ENCODE data around the gene CRTAC1. TPM values are rescaled to one million over a fixed set of nuclear protein-coding genes. Genes with fewer than 3 reads are reported as not detected.

CRTAC1 gene
- total and polyA plus RNA-seq, 4 donors = 0.14 to 0.33 (median 0.26) TPM

DNA sequence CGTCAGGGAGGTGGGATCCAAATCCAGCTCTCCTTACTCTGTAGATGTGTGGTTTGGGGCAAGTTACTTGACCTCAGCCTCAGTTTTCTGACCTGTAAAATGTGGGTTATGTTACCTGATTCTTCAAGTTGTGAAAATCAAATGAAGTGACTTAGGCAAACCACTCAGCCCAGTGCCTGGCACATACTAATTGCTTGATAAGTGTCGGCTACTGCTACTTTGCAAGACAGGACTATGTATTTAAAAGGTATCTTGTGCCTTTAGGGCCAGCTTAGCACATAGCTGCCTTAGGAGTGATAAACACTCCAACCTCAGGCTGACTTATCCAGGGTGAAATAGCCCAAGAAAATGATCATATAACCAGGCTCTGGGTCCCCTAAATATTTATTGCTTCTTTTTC, 137.9 kb downstream of the CRTAC1 start:
- Histone ChIP-seq H3K27ac (ENCODE audit: low read depth in 1 of 2, low read length in 2 of 2) (no peak overlapping the region), H3K4me1 (ENCODE audit: control insufficient read depth in 4 of 4, insufficient read depth in 4 of 4, low read length in 3 of 4) (no peaks in the 10 kb centered on the region), H3K9me3 (ENCODE audit: control insufficient read depth in 4 of 4, low read length in 3 of 4) (no peaks in the 10 kb centered on the region), H3K4me3 (ENCODE audit: low read depth in 1 of 3, low read length in 3 of 3) (no peak overlapping the region), H3K9ac (ENCODE audit: low read depth in 1 of 2, low read length in 2 of 2) (no peak overlapping the region), H3K27me3 (ENCODE audit: control insufficient read depth in 4 of 4, insufficient read depth in 4 of 4, low read length in 3 of 4) (no peaks in the 10 kb centered on the region), H3K36me3 (ENCODE audit: control insufficient read depth in 4 of 4, insufficient read depth in 3 of 4, low read depth in 1 of 4, low read length in 3 of 4) (no peaks in the 10 kb centered on the region)
- no peak for DNase-seq (ENCODE audit: low spot score)
- WGBS = 81% methylated on average over 2 of the region's 2 CpGs
- TF ChIP-seq SP1 (IDR thresholded peaks at IDR 0.05) (no peak), EGR1 (IDR thresholded peaks at IDR 0.05; ENCODE audit: low read depth in 2 of 2) (no peak), RAD21 (IDR thresholded peaks at IDR 0.05) (no peak), FOXA1 (IDR thresholded peaks at IDR 0.05) (no peak), RXRA (IDR thresholded peaks at IDR 0.05) (no peak), HNF4A (conservative IDR thresholded peaks at IDR 0.05) (no peak), HNF4G (IDR thresholded peaks at IDR 0.05) (no peak), YY1 (IDR thresholded peaks at IDR 0.05) (no peak), JUND (IDR thresholded peaks at IDR 0.05) (no peak)
- TF ChIP-seq, protein P1, sequence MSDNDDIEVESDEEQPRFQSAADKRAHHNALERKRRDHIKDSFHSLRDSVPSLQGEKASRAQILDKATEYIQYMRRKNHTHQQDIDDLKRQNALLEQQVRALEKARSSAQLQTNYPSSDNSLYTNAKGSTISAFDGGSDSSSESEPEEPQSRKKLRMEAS (IDR thresholded peaks at IDR 0.05) = no peak
- TF ChIP-seq, protein P2, sequence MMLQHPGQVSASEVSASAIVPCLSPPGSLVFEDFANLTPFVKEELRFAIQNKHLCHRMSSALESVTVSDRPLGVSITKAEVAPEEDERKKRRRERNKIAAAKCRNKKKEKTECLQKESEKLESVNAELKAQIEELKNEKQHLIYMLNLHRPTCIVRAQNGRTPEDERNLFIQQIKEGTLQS (IDR thresholded peaks at IDR 0.05) = no peak

DNA sequence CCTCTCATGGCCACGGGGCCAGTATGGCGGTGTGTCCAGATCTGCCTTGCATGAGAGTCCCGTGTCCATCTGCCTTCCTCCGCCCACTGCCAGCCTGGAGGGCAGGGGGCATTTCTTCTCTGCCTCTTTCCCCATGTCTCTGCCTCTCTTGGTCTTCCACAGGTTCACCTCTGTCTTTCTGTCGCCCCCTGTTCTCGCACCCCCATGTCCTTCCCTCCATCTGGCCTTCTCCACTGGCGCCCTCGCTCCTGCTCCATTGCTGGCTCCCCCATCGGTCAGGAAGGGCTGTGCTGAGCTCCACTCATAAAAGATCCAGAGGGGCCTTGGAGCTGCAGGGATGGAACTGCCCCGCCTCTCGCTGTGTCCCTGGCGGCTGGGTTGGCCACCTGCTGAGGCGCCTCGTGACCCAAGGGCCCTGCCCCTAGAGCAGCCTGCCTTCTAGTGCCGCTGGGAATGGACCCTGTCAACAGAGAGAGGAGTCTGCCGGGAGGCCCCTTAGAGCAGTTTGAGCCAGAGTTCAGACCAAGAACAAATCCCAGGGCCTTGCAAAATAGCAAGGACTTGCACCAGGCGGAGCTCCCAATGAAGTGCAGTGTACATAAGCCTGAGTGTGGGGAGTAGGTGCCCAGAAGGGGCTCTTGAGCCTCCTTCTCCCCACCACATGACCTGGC, 138.8 kb downstream of the CRTAC1 start:
- WGBS = 75% methylated on average over 17 of the region's 17 CpGs
- H3K27ac ChIP-seq (ENCODE audit: low read depth in 1 of 2, low read length in 2 of 2) = no peak overlapping the region
- no peak for DNase-seq (ENCODE audit: low spot score)

More for the DNA sequence above, 138.8 kb downstream of the CRTAC1 start:
- no peak overlapping the region for H3K9ac ChIP-seq (ENCODE audit: low read depth in 1 of 2, low read length in 2 of 2)
- no peaks in the 10 kb centered on the region for H3K27me3 ChIP-seq (ENCODE audit: control insufficient read depth in 4 of 4, insufficient read depth in 4 of 4, low read length in 3 of 4)
- TF ChIP-seq RAD21 (IDR thresholded peaks at IDR 0.05) = no peak
- TF ChIP-seq, protein P3, sequence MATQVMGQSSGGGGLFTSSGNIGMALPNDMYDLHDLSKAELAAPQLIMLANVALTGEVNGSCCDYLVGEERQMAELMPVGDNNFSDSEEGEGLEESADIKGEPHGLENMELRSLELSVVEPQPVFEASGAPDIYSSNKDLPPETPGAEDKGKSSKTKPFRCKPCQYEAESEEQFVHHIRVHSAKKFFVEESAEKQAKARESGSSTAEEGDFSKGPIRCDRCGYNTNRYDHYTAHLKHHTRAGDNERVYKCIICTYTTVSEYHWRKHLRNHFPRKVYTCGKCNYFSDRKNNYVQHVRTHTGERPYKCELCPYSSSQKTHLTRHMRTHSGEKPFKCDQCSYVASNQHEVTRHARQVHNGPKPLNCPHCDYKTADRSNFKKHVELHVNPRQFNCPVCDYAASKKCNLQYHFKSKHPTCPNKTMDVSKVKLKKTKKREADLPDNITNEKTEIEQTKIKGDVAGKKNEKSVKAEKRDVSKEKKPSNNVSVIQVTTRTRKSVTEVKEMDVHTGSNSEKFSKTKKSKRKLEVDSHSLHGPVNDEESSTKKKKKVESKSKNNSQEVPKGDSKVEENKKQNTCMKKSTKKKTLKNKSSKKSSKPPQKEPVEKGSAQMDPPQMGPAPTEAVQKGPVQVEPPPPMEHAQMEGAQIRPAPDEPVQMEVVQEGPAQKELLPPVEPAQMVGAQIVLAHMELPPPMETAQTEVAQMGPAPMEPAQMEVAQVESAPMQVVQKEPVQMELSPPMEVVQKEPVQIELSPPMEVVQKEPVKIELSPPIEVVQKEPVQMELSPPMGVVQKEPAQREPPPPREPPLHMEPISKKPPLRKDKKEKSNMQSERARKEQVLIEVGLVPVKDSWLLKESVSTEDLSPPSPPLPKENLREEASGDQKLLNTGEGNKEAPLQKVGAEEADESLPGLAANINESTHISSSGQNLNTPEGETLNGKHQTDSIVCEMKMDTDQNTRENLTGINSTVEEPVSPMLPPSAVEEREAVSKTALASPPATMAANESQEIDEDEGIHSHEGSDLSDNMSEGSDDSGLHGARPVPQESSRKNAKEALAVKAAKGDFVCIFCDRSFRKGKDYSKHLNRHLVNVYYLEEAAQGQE (IDR thresholded peaks at IDR 0.05) = no peak
- TF ChIP-seq, protein P2 (IDR thresholded peaks at IDR 0.05) = no peak
- no peak for TF ChIP-seq JUND (IDR thresholded peaks at IDR 0.05)
- no peak for TF ChIP-seq TAF1 (conservative IDR thresholded peaks at IDR 0.05)
- TF ChIP-seq, protein P4, sequence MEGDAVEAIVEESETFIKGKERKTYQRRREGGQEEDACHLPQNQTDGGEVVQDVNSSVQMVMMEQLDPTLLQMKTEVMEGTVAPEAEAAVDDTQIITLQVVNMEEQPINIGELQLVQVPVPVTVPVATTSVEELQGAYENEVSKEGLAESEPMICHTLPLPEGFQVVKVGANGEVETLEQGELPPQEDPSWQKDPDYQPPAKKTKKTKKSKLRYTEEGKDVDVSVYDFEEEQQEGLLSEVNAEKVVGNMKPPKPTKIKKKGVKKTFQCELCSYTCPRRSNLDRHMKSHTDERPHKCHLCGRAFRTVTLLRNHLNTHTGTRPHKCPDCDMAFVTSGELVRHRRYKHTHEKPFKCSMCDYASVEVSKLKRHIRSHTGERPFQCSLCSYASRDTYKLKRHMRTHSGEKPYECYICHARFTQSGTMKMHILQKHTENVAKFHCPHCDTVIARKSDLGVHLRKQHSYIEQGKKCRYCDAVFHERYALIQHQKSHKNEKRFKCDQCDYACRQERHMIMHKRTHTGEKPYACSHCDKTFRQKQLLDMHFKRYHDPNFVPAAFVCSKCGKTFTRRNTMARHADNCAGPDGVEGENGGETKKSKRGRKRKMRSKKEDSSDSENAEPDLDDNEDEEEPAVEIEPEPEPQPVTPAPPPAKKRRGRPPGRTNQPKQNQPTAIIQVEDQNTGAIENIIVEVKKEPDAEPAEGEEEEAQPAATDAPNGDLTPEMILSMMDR (IDR thresholded peaks at IDR 0.05; ENCODE audit: low read depth, low read length, missing input control) = no peak
- H3K36me3 ChIP-seq (ENCODE audit: control insufficient read depth in 4 of 4, insufficient read depth in 3 of 4, low read depth in 1 of 4, low read length in 3 of 4) = no peaks in the 10 kb centered on the region
- no peaks in the 10 kb centered on the region for H3K9me3 ChIP-seq (ENCODE audit: control insufficient read depth in 4 of 4, low read length in 3 of 4)
- H3K4me3 ChIP-seq (ENCODE audit: low read depth in 1 of 3, low read length in 3 of 3) = no peak overlapping the region
- no peaks in the 10 kb centered on the region for H3K4me1 ChIP-seq (ENCODE audit: control insufficient read depth in 4 of 4, insufficient read depth in 4 of 4, low read length in 3 of 4)

Data from liver (tissue), 9 donors.